Measurements from ENCODE around the gene CLDN8.

CLDN8 gene

DNA sequence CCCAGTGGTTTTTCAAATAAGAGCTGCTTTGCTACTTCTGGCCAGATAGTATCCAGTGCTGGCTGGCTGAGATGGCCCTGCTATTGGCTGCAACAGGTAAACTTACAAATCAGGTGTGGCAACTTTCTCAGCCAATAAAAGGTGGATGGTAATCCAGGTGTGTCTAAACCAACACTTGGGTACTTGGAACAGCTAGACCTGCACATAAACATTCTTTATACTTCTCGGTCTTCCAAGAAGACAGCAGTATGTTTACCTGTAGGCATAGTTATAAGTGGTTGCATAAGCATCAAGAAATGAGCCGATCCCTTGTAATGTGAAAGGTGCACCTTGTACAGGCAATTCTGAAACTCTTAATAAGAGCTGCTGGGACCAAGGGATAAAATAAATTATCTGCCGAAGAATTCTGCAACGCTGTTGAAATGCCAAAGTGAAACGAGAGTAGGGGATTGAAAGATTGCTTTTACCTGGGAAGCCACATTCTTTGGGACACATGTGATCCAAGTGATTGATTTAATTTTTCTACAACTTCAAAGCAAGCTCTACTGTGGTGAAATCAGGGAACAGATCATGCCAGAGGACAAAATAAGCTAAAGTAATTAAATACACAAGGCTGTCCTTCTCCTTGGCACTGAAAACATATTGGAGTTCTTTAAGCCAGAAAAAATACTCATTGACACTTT is at the start of gene CLDN8:
Gene CLDN8 (minus strand): TSS at position 57 of the 683 bp plus-strand sequence. CDS start 172 bp downstream, outside the sequence.
- in situ Hi-C loops (cut with MboI; ENCODE audit: low sequenced_read_pairs) = no loop called here

DNA sequence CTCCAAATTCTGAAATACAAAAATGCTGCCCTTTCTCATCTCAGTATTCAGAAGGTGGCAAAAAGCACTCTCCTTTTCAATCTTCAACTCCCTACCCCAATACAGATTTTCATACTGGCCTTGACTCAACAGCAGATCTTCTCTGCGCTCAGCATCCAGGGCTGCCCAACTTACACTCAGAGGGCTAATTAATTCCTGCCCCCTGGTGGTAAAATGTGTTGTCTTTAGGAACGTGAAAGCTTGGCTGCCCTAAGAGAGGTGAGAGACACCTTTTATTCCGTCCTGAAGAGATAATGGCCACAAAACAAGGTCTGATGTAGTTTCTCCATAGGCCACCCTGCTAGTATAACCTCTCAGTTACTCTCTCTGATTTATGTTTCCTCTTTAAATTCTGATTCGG is 41.9 kb upstream of the CLDN8 start:
- in situ Hi-C loops (cut with MboI; ENCODE audit: low sequenced_read_pairs) = no loop called here

GRCh38 chr21:30256100-30256499 is 40.2 kb upstream of the CLDN8 start:
- in situ Hi-C loops (cut with MboI; ENCODE audit: low sequenced_read_pairs) = no loop called here

- in situ Hi-C loops (cut with MboI; ENCODE audit: low sequenced_read_pairs) = no loop called here
These were observed 39.8 kb upstream of the CLDN8 start for GRCh38 chr21:30255679-30256078.

- in situ Hi-C loops (cut with MboI; ENCODE audit: low sequenced_read_pairs) = no loop called here
These were observed 35.9 kb upstream of the CLDN8 start for GRCh38 chr21:30251781-30252180.

DNA sequence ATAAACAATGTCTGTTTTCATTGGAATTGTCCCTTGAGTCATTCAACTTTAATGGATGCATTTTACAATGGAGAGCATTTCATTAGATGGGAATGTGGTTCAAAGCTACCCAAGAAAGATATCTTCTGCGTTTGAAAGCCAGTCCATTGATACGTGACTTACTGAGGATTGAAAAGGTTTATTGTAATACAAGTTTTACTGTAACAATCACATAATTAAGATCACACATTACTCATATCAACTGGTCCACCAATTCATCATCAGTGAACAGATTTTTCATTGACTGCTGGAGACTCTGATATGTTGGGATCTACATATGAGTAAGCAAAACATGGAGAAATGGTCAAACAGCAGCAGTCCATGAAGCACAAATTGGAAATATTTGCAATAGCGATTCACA is 34.0 kb upstream of the CLDN8 start:
- in situ Hi-C loops (cut with MboI; ENCODE audit: low sequenced_read_pairs) = no loop called here

GRCh38 chr21:30248844-30249243 is 32.9 kb upstream of the CLDN8 start:
- in situ Hi-C loops (cut with MboI; ENCODE audit: low sequenced_read_pairs) = no loop called here

GRCh38 chr21:30245061-30245460 is 29.2 kb upstream of the CLDN8 start:
- in situ Hi-C loops (cut with MboI; ENCODE audit: low sequenced_read_pairs) = no loop called here

- in situ Hi-C loops (cut with MboI; ENCODE audit: low sequenced_read_pairs) = no loop called here
These were observed 27.8 kb upstream of the CLDN8 start for GRCh38 chr21:30243691-30244090.

DNA sequence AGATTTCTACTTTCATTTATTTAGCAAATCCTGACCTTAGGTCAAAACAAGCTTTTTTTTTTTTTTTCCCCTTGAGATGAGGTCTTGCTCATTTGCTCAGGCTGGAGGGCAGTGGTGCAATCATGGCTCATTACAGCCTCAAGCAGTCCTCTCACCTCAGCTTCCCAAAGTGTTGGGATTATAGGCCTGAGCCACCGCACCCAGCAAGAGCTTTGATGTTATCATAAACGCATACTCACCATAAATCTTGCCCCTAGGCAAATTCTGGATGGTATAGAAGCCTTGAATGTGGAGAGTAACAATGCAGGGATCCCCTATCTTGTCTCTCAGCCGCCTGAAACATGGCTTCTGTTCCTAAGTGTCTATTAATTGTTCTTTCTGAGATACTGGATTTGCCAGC is 24.8 kb upstream of the CLDN8 start:
- in situ Hi-C loops (cut with MboI; ENCODE audit: low sequenced_read_pairs) = no loop called here

DNA sequence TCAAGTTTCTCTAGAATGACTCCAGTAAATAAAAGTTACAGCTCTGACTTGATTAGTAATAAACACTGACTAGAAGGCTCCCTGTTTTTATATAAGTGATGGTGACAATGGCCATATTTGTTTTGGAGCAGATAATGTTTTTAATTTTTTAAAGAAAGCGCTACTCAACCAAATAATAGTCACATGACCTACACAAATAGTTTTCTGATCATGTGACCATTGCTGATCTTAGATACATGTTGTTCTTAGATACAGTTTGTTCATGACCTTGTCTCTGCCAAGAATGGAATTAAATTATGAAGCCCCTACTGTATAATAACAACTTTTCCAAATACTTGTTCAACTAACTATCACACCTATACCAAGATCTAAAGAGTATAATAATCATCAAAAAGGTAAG is 22.3 kb upstream of the CLDN8 start:
- in situ Hi-C loops (cut with MboI; ENCODE audit: low sequenced_read_pairs) = no loop called here

DNA sequence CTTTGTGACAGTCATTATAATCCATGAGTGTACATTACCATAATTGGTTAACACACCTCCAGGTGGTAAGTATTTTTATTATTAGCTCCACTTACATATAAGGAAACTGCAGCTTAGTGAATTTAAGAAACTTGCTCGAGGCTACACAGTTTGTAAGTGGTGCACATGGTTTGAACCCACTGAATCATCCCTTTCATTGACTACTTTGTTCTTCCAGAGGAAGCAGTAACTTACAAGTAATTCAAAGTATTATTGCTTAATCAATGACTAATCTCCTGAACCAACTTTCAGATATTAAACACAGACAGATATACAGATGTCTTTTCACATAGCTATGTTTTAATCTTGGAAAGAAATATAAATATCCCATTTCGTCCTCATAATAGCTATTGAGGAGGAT is 18.7 kb upstream of the CLDN8 start:
- in situ Hi-C loops (cut with MboI; ENCODE audit: low sequenced_read_pairs) = no loop called here

DNA sequence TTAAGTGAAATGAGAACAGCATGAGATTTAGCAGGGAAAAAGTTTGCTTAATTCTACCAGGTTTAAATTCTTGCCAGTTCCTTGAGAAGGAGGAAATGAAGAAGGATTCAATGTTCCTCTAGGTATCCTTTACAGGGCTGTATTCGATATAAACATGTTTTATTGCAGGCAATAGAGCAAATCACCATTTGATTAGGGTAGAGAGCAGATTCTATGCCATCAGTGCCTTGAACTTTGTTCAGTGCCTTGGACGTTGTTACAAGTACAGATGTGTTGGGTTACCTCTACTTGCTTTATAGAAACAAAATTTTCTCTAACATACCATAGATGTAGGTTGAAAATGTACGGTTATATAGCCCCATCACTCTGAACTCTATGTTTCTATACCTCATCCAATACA is 18.2 kb upstream of the CLDN8 start:
- in situ Hi-C loops (cut with MboI; ENCODE audit: low sequenced_read_pairs) = no loop called here

- in situ Hi-C loops (cut with MboI; ENCODE audit: low sequenced_read_pairs) = no loop called here
These were observed 17.5 kb upstream of the CLDN8 start for GRCh38 chr21:30233228-30234020.

- in situ Hi-C loops (cut with MboI; ENCODE audit: low sequenced_read_pairs) = no loop called here
These were observed 16.1 kb upstream of the CLDN8 start for GRCh38 chr21:30232011-30232410.

GRCh38 chr21:30227633-30228404 is 11.9 kb upstream of the CLDN8 start:
- in situ Hi-C loops (cut with MboI; ENCODE audit: low sequenced_read_pairs) = no loop called here

- in situ Hi-C loops (cut with MboI; ENCODE audit: low sequenced_read_pairs) = no loop called here
These were observed 11.2 kb upstream of the CLDN8 start for GRCh38 chr21:30227128-30227527.

- in situ Hi-C loops (cut with MboI; ENCODE audit: low sequenced_read_pairs) = no loop called here
These were observed 7.7 kb upstream of the CLDN8 start for GRCh38 chr21:30223596-30223995.

DNA sequence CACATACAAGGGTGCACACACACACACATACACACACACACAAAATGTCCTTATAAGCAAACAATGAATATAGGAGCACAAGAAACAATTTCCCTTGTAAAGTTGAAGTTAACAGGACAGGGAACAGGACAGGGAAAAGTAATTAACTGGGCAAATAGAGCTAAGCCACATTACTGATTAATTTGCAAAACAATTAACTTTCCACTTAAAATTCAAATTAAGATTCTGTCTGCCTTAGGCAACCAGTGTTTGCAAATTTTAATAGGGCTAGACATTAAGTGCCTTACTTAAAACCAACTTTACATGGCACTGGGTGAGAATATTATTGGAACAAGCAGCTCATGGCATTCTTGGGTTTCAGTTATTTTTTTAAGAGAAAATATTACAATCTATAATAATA is 6.8 kb upstream of the CLDN8 start:
- in situ Hi-C loops (cut with MboI; ENCODE audit: low sequenced_read_pairs) = no loop called here

DNA sequence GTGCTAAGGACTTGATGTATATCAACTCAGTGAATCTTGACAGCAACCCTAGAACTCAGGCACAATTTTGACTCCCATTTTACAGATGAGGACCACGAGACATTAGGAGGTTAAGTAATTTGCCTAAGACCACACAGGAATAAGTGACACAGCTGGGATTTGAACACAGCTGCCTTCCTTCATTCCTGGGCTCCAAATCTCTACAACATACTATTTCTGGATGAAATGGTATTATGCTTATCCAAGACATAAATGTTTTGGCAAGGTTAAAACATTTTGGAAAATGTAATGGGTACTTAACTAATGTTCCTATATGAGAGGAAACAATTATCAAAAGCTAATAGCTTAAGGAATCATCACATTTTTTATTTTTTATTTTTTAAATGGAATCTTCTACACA is 4.8 kb downstream of the CLDN8 start:
- in situ Hi-C loops (cut with MboI; ENCODE audit: low sequenced_read_pairs) = no loop called here

DNA sequence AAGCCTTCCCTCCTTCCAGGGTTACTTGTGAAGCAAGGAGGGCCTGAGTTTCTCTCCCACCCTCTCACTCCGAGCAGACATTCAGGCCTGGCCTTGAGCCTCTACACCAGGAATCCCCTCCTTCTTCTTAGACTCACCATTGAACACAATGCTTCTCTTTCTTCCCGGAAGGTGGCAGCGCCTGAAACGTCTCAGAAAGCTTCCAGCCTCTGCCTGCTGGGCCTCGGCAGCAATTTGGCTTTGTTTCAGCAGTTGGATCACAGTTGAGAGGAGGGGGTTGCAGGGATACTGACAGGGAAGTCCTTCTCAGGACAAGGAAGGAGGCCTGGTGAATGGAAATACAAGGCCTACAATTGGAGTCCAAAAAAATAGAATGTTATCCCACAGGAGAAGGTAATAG is 6.3 kb downstream of the CLDN8 start:
- in situ Hi-C loops (cut with MboI; ENCODE audit: low sequenced_read_pairs) = no loop called here

DNA sequence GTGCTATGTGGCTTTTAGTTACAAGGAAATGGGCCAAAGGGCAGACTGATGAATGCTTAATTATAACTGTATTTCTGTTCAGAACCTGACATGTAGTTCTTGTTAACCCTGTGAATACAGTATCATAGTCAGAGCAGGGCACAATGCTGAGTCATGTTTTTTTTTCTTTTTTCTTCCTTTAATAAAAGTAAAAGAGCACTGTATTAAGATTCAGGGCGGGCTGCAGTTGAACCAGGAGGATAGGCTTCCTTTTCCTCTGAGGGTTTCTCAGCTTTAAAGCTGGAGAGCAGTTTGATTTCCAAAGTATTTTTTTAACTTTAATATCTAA is 8.7 kb downstream of the CLDN8 start:
- in situ Hi-C loops (cut with MboI; ENCODE audit: low sequenced_read_pairs) = no loop called here

Data from hTERT RPE-1 (cell line).